Iris pigment epithelial cell (primary cell): Measurements from ENCODE around the gene BAIAP2.
A peak's percentile ranks its signal among the peaks of the same experiment; 100 is the strongest.

Source experiments
- DNase-seq: peaks from one replicate; pipeline ENCODE4 v3.0.0-alpha.2; 2011; ENCODE audit warnings: low read depth

BAIAP2 gene

GRCh38 chr17:81053041-81053970 is 18.4 kb downstream of the BAIAP2 start:
- DNase-seq = no peak

GRCh38 chr17:81054308-81054707 is 19.4 kb downstream of the BAIAP2 start:
- no peak for DNase-seq

- DNase-seq = no peak
These were observed 20.0 kb downstream of the BAIAP2 start for GRCh38 chr17:81054881-81055370.

GRCh38 chr17:81056312-81056711 is 21.4 kb downstream of the BAIAP2 start:
- DNase-seq = no peak

- peak; percentile 80 for DNase-seq
These were observed 22.3 kb downstream of the BAIAP2 start for GRCh38 chr17:81057079-81057730.

- DNase-seq = no peak
These were observed 22.8 kb downstream of the BAIAP2 start for GRCh38 chr17:81057777-81058176.

GRCh38 chr17:81058263-81058871 is 23.4 kb downstream of the BAIAP2 start:
- DNase-seq = no peak

- no peak for DNase-seq
These were observed 24.1 kb downstream of the BAIAP2 start for GRCh38 chr17:81059026-81059425.

- no peak for DNase-seq
These were observed 25.5 kb downstream of the BAIAP2 start for GRCh38 chr17:81060416-81060815.

GRCh38 chr17:81061027-81061735 is 26.2 kb downstream of the BAIAP2 start:
- DNase-seq = no peak

- DNase-seq = no peak
These were observed 27.2 kb downstream of the BAIAP2 start for GRCh38 chr17:81062014-81062780.

GRCh38 chr17:81063106-81064093 is 28.4 kb downstream of the BAIAP2 start:
- no peak for DNase-seq

- peak; percentile 95 for DNase-seq
These were observed 29.9 kb downstream of the BAIAP2 start for GRCh38 chr17:81064678-81065475.

GRCh38 chr17:81065500-81065899 is 30.5 kb downstream of the BAIAP2 start:
- peak; percentile 24 for DNase-seq

- no peak for DNase-seq
These were observed 31.1 kb downstream of the BAIAP2 start for GRCh38 chr17:81066072-81066471.

GRCh38 chr17:81066771-81067315 is 31.9 kb downstream of the BAIAP2 start:
- DNase-seq = no peak

GRCh38 chr17:81067391-81067811 is 32.5 kb downstream of the BAIAP2 start:
- peak; percentile 63 for DNase-seq

- no peak for DNase-seq
These were observed 33.6 kb downstream of the BAIAP2 start for GRCh38 chr17:81068411-81069134.
